ENCODE measurements around the gene TNK1.

Gene TNK1

DNA sequence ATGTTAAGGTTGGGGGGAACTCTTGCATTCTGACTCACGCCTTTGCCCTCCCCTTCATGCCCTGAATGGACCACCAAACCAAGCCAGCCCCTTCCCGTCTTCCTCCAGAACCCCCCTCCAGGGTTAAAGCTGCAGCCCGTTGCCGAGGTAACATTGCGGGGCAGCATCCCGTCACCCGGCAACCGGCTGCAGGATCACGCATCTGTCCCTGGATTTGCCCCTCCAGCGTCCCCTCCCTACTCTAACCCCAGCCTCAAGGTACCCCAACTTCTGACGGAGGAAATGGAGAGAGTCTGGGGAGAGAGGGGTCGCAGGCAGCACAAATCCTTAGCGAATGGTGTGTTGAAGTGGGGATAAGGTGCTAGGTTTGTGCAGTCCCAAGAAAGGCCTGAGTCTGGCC is 26.2 kb downstream of the TNK1 start:
- Mint-ChIP-seq H3K36me3 (ENCODE audit: low read depth) (peaks cover 21% of the 10 kb centered on the region), H3K9me3 (no peaks in the 10 kb centered on the region), H3K4me1 (peaks cover 19% of the 10 kb centered on the region), H3K27ac (no peak overlapping the region), H3K27me3 (ENCODE audit: low read depth) (peaks cover 6% of the 10 kb centered on the region), H3K4me3 (peak overlapping the region; percentile 66 to 69 (median 68))
- TF ChIP-seq CTCF (IDR thresholded peaks at IDR 0.05; ENCODE audit: unreplicated experiment in 3 of 3), result no peak

GRCh38 chr17:7407485-7408251 is 26.8 kb downstream of the TNK1 start, which contains the start of gene NLGN2:
Gene NLGN2 (plus strand): TSS chr17:7407845. CDS start chr17:7408256, 411 bp downstream.
- no peak for TF ChIP-seq CTCF (IDR thresholded peaks at IDR 0.05; ENCODE audit: unreplicated experiment in 3 of 3)
- H3K9me3 Mint-ChIP-seq, result no peaks in the 10 kb centered on the region
- H3K27me3 Mint-ChIP-seq (ENCODE audit: low read depth), result peaks cover 6% of the 10 kb centered on the region
- H3K4me3 Mint-ChIP-seq, result peak within 1 kb of the TSS; percentile 66 to 69 (median 68)
- H3K27ac Mint-ChIP-seq, result no peak within 1 kb of the TSS
- H3K4me1 Mint-ChIP-seq, result peaks cover 19% of the 10 kb centered on the region
- H3K36me3 Mint-ChIP-seq (ENCODE audit: low read depth), result peaks cover 23% of the 10 kb centered on the region

- no peak overlapping the region for H3K27ac Mint-ChIP-seq
- no peaks in the 10 kb centered on the region for H3K9me3 Mint-ChIP-seq
- no peak overlapping the region for H3K4me3 Mint-ChIP-seq
- peaks cover 28% of the 10 kb centered on the region for H3K36me3 Mint-ChIP-seq (ENCODE audit: low read depth)
- peaks cover 14% of the 10 kb centered on the region for H3K4me1 Mint-ChIP-seq
- peaks cover 6% of the 10 kb centered on the region for H3K27me3 Mint-ChIP-seq (ENCODE audit: low read depth)
- no peak for TF ChIP-seq CTCF (IDR thresholded peaks at IDR 0.05; ENCODE audit: unreplicated experiment in 3 of 3)
Observed at GRCh38 chr17:7408252-7408727, 27.4 kb downstream of the TNK1 start.

GRCh38 chr17:7408863-7409262 is 28.0 kb downstream of the TNK1 start:
- Mint-ChIP-seq H3K9me3 (no peaks in the 10 kb centered on the region), H3K27ac (no peak overlapping the region), H3K36me3 (ENCODE audit: low read depth) (peaks cover 28% of the 10 kb centered on the region), H3K27me3 (ENCODE audit: low read depth) (peaks cover 6% of the 10 kb centered on the region), H3K4me3 (peak overlapping the region; percentile 26 to 78 (median 52)), H3K4me1 (peaks cover 14% of the 10 kb centered on the region)
- no peak for TF ChIP-seq CTCF (IDR thresholded peaks at IDR 0.05; ENCODE audit: unreplicated experiment in 3 of 3)

DNA sequence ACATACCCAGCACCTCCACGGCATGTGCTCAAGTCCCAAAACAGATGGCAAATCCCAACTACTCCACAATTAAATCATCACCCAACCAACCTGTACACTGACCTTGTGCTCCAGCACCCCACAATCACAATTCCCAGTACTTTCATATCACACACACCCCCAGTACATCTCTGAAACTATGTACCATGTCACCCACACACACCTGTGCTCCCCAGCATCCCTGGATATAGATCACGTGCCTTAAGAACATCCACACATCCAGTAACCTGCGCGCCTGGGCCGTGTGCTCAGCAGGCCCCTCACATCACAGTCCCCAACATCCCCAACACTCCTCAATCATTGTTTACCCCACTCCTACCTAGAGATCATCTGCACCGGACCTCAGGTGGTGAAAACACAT is 28.8 kb downstream of the TNK1 start:
- no peaks in the 10 kb centered on the region for H3K9me3 Mint-ChIP-seq
- H3K36me3 Mint-ChIP-seq (ENCODE audit: low read depth), result peaks cover 28% of the 10 kb centered on the region
- H3K4me1 Mint-ChIP-seq, result peaks cover 14% of the 10 kb centered on the region
- no peak for TF ChIP-seq CTCF (IDR thresholded peaks at IDR 0.05; ENCODE audit: unreplicated experiment in 3 of 3)
- H3K27me3 Mint-ChIP-seq (ENCODE audit: low read depth), result peaks cover 6% of the 10 kb centered on the region
- H3K27ac Mint-ChIP-seq, result no peak overlapping the region
- H3K4me3 Mint-ChIP-seq, result peak overlapping the region; percentile 26 to 78 (median 52)
